ENCODE data around the gene LMNTD1.

DNA sequence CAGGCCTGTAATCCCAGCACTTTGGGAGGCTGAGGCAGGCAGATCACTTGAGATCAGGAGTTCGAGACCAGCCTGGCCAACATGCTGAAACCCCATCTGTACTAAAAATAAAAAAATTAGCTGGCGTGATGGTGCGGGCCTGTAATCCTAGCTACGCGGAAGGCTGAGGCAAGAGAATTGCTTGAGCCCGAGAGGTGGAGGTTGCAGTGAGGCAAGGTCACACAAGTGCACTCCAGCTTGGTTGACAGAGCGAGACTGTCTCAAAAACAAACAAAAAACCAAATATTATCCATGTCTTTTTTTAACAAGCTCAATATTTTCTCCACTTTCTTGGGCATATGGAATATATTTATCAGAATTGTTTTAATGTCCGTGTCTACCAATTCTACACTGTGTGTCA lies 89.6 kb downstream of the LMNTD1 start:
- TF ChIP-seq, protein P1, sequence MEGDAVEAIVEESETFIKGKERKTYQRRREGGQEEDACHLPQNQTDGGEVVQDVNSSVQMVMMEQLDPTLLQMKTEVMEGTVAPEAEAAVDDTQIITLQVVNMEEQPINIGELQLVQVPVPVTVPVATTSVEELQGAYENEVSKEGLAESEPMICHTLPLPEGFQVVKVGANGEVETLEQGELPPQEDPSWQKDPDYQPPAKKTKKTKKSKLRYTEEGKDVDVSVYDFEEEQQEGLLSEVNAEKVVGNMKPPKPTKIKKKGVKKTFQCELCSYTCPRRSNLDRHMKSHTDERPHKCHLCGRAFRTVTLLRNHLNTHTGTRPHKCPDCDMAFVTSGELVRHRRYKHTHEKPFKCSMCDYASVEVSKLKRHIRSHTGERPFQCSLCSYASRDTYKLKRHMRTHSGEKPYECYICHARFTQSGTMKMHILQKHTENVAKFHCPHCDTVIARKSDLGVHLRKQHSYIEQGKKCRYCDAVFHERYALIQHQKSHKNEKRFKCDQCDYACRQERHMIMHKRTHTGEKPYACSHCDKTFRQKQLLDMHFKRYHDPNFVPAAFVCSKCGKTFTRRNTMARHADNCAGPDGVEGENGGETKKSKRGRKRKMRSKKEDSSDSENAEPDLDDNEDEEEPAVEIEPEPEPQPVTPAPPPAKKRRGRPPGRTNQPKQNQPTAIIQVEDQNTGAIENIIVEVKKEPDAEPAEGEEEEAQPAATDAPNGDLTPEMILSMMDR (IDR thresholded peaks at IDR 0.05), result no peak
- TF ChIP-seq POLR2A (IDR thresholded peaks at IDR 0.05), result no peak
